Limb (tissue), 2 donors: ENCODE results near the gene GHR.

ENCODE experiments used
- DNase-seq, 2 donors: peaks; one replicate each; pipeline ENCODE4 v3.0.0-alpha.2; 2016; ENCODE audit errors: extremely low spot score in 2 of 2

Gene GHR

GRCh38 chr5:42423285-42424165 lies at the start of gene GHR:
GHR (plus strand) TSS chr5:42423439; CDS start chr5:42565875, 142,436 bp downstream.
- peak; percentile 89 to 95 for DNase-seq

GRCh38 chr5:42374679-42375273 lies 48.5 kb upstream of the GHR start:
- DNase-seq = no peak

GRCh38 chr5:42377496-42377895 lies 45.7 kb upstream of the GHR start:
- DNase-seq = no peak

- no peak for DNase-seq
These were observed 41.3 kb upstream of the GHR start for GRCh38 chr5:42381973-42382372.

- DNase-seq = no peak
These were observed 35.7 kb upstream of the GHR start for GRCh38 chr5:42387563-42387962.

- no peak for DNase-seq
These were observed 33.1 kb upstream of the GHR start for GRCh38 chr5:42390115-42390514.

GRCh38 chr5:42392917-42393316 lies 30.3 kb upstream of the GHR start:
- DNase-seq = no peak

GRCh38 chr5:42396111-42396510 lies 27.1 kb upstream of the GHR start:
- DNase-seq = no peak

- DNase-seq = no peak
These were observed 26.0 kb upstream of the GHR start for GRCh38 chr5:42397267-42397666.

- no peak for DNase-seq
These were observed 23.5 kb upstream of the GHR start for GRCh38 chr5:42399702-42400101.

GRCh38 chr5:42400474-42400873 lies 22.8 kb upstream of the GHR start:
- no peak for DNase-seq

GRCh38 chr5:42403236-42403635 lies 20.0 kb upstream of the GHR start:
- DNase-seq = no peak

- no peak for DNase-seq
These were observed 18.9 kb upstream of the GHR start for GRCh38 chr5:42404366-42404765.

GRCh38 chr5:42419294-42419693 lies 3.9 kb upstream of the GHR start:
- DNase-seq = no peak

- DNase-seq = no peak
These were observed 471 bp upstream of the GHR start for GRCh38 chr5:42422656-42423280.

GRCh38 chr5:42426016-42426415 lies 2.8 kb downstream of the GHR start:
- DNase-seq = no peak

GRCh38 chr5:42429694-42430093 lies 6.5 kb downstream of the GHR start:
- no peak for DNase-seq

- DNase-seq = no peak
These were observed 10.9 kb downstream of the GHR start for GRCh38 chr5:42434047-42434724.

- DNase-seq = no peak
These were observed 12.8 kb downstream of the GHR start for GRCh38 chr5:42436051-42436450.

- DNase-seq = no peak
These were observed 31.2 kb downstream of the GHR start for GRCh38 chr5:42454216-42454995.

GRCh38 chr5:42461033-42461432 lies 37.8 kb downstream of the GHR start:
- DNase-seq = no peak
